GM12864 (cell line): ENCODE data around the gene ZNF700.

Source experiments
- DNase-seq: peaks from one replicate; pipeline ENCODE4 v3.0.0-alpha.2; 2011; ENCODE audit warnings: low read depth
- H3K4me3 ChIP-seq: 2 replicates; pipeline ENCODE4 v1.5.1; 2011; ENCODE audit warnings: mild to moderate bottlenecking, low read depth, low read length, control low read depth
- CTCF ChIP-seq: IDR thresholded peaks from 2 replicates; pipeline ENCODE4 v1.5.1; 2011; ENCODE audit warnings: low read depth, mild to moderate bottlenecking, moderate library complexity, low read length, control low read depth, inconsistent platforms; ENCODE audit errors: missing control alignments

The ZNF700 gene

GRCh38 chr19:11995174-11995573 lies 70.3 kb downstream of the ZNF700 start:
- H3K4me3 ChIP-seq = no peak overlapping the region
- DNase-seq = no peak
- no peak for TF ChIP-seq CTCF
